GM12865 (cell line): ENCODE data around the gene RNF130.

Experiments used
- DNase-seq: peaks from one replicate; pipeline ENCODE4 v3.0.0; 2010; ENCODE audit warnings: low read depth
- H3K4me3 ChIP-seq: 2 replicates; pipeline ENCODE4 v1.5.1; 2011; ENCODE audit warnings: mild to moderate bottlenecking, low read depth, low read length, control low read depth
- CTCF ChIP-seq: IDR thresholded peaks from 2 replicates; pipeline ENCODE4 v1.5.1; 2011; ENCODE audit warnings: low read length, control low read depth, low read depth, inconsistent platforms; ENCODE audit not compliant: insufficient read depth; ENCODE audit errors: missing control alignments

The RNF130 gene

GRCh38 chr5:179955630-179956029, 115.9 kb downstream of the RNF130 start:
- TF ChIP-seq CTCF = no peak
- no peak for DNase-seq
- no peak overlapping the region for H3K4me3 ChIP-seq

DNA sequence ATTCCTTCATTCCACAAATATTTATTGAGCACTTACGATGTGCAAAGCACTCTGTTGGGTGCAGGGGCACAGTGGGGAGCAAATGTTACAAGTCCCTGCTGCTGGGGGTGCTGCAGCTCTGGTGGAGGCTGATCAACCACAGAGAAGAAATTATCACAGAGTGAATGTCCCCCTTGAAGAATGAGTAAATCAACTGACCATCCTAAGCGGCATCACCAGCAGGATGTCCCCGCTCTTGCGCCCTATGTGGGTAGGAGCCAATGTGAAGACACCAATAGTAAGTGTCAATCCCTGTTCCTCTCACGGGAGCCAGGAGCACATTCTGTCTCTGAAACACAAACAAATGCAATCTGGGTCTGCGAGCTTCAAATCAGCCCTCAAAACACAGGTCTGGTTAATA, 116.5 kb downstream of the RNF130 start:
- TF ChIP-seq CTCF = no peak

GRCh38 chr5:179954434-179954833, 117.1 kb downstream of the RNF130 start:
- DNase-seq = no peak
- TF ChIP-seq CTCF = no peak
- H3K4me3 ChIP-seq = no peak overlapping the region

More for the DNA sequence above, 116.5 kb downstream of the RNF130 start:
- no peak overlapping the region for H3K4me3 ChIP-seq
- DNase-seq = no peak

DNA sequence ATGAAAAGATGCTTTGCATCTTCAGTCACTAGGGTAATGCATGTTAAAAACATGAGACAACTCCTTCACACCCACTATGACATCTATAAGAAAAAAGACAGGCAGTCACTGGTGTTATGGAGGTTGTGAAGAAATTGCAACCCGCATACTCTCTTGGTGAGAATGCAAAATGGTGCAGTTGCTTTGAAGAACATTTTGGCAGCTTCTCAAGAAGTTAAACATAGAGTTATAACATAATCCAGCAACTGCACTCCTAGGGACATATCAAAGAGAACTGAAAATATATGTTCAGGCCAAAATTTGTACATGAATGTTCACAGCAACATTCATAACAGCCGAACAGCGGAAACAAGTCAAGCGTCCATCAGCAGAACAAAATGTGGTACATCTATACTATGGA, 117.6 kb downstream of the RNF130 start:
- no peak for TF ChIP-seq CTCF
- no peak overlapping the region for H3K4me3 ChIP-seq
- DNase-seq = no peak

DNA sequence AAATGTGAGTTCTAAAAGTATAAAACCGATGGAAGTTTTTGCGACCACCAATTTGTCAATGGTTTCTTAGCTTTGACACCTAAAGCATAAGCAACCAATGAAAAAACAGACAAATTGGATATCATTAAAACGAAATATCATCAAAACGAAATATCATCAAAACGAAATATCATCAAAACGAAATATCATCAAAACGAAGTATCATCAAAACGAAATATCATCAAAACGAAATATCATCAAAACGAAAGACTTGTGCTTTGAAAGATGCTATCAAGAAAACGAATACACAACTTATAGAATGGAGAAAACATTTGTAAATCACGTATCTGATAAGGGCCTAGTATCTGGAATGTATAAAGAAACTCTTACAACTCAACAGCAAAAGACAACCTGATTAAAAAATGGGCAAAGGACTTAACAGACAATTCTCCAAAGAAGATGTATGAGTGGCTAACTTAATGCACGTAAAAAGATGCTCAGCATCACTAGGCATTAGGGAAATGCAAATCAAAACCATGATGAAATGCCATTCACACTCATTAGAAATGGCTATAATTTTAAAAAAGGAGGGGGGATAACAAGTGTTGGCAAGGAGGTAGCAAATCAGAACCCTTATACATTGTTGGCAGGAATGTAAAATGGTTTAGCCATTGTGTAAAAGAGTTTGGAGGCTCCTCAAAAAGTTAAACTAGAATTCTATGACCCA, 134.4 kb downstream of the RNF130 start:
- TF ChIP-seq CTCF = no peak
- no peak overlapping the region for H3K4me3 ChIP-seq
- DNase-seq = no peak

GRCh38 chr5:179930788-179931473, 140.6 kb downstream of the RNF130 start:
- DNase-seq = no peak
- no peak for TF ChIP-seq CTCF
- H3K4me3 ChIP-seq = no peak overlapping the region
